Measurements from ENCODE around the gene PPFIA1. TPM values are rescaled to one million over a fixed set of nuclear protein-coding genes. Genes with fewer than 3 reads are reported as not detected.

PPFIA1 gene
- total RNA-seq, 1 experiment from 2014 or later, result 113 TPM

DNA sequence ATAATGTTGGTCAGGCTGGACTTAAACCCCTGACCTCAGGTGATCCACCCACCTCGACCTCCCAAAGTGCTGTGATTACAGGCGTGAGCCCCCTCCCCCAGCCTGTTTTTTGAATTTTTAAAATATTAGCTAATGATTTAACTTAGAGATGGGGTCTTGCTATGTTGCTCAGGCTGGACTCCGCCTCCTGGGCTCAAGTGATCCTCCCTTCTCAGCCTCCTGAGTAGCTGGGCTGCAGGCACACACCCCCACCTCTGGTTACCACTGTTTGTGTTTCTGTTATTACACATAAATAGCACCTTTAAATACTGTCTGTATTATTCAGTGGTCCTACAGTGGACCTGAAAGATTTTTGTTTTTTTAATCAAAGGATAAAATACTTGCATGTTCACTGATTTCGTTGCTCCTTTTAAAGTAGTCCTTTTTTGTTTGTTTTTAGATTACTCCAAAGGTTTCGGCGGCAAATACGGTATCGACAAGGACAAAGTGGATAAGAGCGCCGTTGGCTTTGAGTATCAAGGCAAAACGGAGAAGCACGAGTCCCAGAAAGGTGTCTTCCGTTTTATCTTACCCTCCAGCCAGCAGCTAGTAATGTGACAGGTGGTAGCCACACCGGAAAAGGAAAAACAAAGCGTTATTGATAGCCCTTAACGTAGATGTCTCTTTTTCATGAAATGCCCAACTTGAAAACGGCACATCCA, 149.0 kb downstream of the PPFIA1 start:
- H3K27me3 ChIP-seq (replicated peaks; ENCODE audit: insufficient read depth, low read depth, low read length, poor library complexity), result no peaks in the 10 kb centered on the region
- H3K36me3 ChIP-seq (ENCODE audit: insufficient read depth, low read length, poor library complexity, severe bottlenecking), result peaks cover 86% of the 10 kb centered on the region
- BruUV-seq (replicated peaks), result no TSS peak
- H3K4me3 ChIP-seq (ENCODE audit: low read depth, low read length, poor library complexity, severe bottlenecking), result no peak overlapping the region
- H3K27ac ChIP-seq (ENCODE audit: low read depth, low read length, poor library complexity, severe bottlenecking), result no peak overlapping the region
- ChIA-PET CTCF (no interaction called here), POLR2A (ENCODE audit: low non-redundant PET) (no interaction called here)
- H3K9me3 ChIP-seq (ENCODE audit: low read depth, low read length, poor library complexity, severe bottlenecking), result no peaks in the 10 kb centered on the region
- no peaks in the 10 kb centered on the region for H3K4me1 ChIP-seq (ENCODE audit: insufficient read depth, low read length, poor library complexity, severe bottlenecking)
- intact Hi-C loops (cut with micrococcal nuclease; ENCODE audit: unreplicated experiment), result no loop called here
- DNase-seq (ENCODE audit: low spot score), result no peak
- TF ChIP-seq CTCF (conservative IDR thresholded peaks at IDR 0.05; ENCODE audit: low read depth, low read length), result no peak
- TF ChIP-seq EZH2 (IDR thresholded peaks at IDR 0.05; ENCODE audit: borderline replicate concordance, low read depth, low read length, poor library complexity, severe bottlenecking), result no peak

DNA sequence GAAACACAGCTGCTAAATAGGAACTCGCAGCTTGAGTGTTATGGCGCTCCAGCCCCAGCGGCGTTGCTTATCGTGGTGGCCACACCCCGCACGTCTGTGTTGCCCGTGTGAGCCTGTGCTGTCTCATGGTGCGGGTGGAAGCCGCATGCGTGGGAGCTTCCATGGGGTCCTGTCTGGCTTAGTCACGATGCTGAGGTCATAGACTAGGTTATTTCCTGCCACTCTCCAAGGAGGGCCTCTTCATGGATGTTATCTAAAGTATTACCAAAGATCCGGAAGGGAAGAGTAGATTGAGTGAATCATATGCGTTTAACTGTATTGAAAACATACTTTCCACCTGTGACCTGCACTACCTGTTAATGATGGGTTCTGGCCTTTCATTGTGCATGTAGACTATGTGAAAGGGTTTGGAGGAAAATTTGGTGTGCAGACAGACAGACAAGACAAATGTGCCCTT, 149.5 kb downstream of the PPFIA1 start:
- Histone ChIP-seq H3K36me3 (ENCODE audit: insufficient read depth, low read length, poor library complexity, severe bottlenecking) (peaks cover 86% of the 10 kb centered on the region), H3K4me1 (ENCODE audit: insufficient read depth, low read length, poor library complexity, severe bottlenecking) (no peaks in the 10 kb centered on the region), H3K27me3 (replicated peaks; ENCODE audit: insufficient read depth, low read depth, low read length, poor library complexity) (no peaks in the 10 kb centered on the region), H3K27ac (ENCODE audit: low read depth, low read length, poor library complexity, severe bottlenecking) (no peak overlapping the region), H3K4me3 (ENCODE audit: low read depth, low read length, poor library complexity, severe bottlenecking) (no peak overlapping the region), H3K9me3 (ENCODE audit: low read depth, low read length, poor library complexity, severe bottlenecking) (no peaks in the 10 kb centered on the region)
- POLR2A ChIA-PET (ENCODE audit: low non-redundant PET), result no interaction called here
- intact Hi-C loops (cut with micrococcal nuclease; ENCODE audit: unreplicated experiment), result no loop called here
- BruUV-seq (replicated peaks), result no TSS peak
- DNase-seq (ENCODE audit: low spot score), result no peak
- TF ChIP-seq EZH2 (IDR thresholded peaks at IDR 0.05; ENCODE audit: borderline replicate concordance, low read depth, low read length, poor library complexity, severe bottlenecking) (no peak), CTCF (conservative IDR thresholded peaks at IDR 0.05; ENCODE audit: low read depth, low read length) (no peak)
- CTCF ChIA-PET, result no interaction called here

DNA sequence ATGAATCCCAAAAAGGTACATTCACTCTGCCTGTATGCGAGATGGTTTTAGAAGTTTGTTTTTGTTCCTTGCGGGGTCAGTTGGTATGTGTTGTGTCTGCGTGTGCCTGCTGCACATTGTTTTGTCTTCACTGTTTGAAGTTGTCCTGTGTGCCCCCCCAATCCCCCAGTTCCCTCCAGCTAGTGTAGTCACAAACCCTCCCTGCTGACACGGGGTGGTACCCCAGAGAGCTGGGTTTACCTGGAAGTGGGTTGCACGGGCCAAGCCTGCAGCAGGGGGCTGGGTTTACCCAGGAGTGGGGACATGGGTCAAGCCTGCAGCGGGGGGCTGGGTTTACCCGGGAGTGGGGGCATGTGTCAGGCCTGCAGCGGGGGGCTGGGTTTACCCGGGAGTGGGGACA, 150.0 kb downstream of the PPFIA1 start:
- Histone ChIP-seq H3K27ac (ENCODE audit: low read depth, low read length, poor library complexity, severe bottlenecking) (no peak overlapping the region), H3K27me3 (replicated peaks; ENCODE audit: insufficient read depth, low read depth, low read length, poor library complexity) (no peaks in the 10 kb centered on the region), H3K9me3 (ENCODE audit: low read depth, low read length, poor library complexity, severe bottlenecking) (no peaks in the 10 kb centered on the region), H3K4me3 (ENCODE audit: low read depth, low read length, poor library complexity, severe bottlenecking) (no peak overlapping the region), H3K36me3 (ENCODE audit: insufficient read depth, low read length, poor library complexity, severe bottlenecking) (peaks cover 86% of the 10 kb centered on the region), H3K4me1 (ENCODE audit: insufficient read depth, low read length, poor library complexity, severe bottlenecking) (no peaks in the 10 kb centered on the region)
- CTCF ChIA-PET, result no interaction called here
- no peak for DNase-seq (ENCODE audit: low spot score)
- POLR2A ChIA-PET (ENCODE audit: low non-redundant PET), result no interaction called here
- BruUV-seq (replicated peaks), result no TSS peak
- TF ChIP-seq EZH2 (IDR thresholded peaks at IDR 0.05; ENCODE audit: borderline replicate concordance, low read depth, low read length, poor library complexity, severe bottlenecking) (no peak), CTCF (conservative IDR thresholded peaks at IDR 0.05; ENCODE audit: low read depth, low read length) (no peak)
- intact Hi-C loops (cut with micrococcal nuclease; ENCODE audit: unreplicated experiment), result no loop called here

All from A673 (cell line).